ENCODE data around the gene GRM7. TPM values are rescaled to one million over a fixed set of nuclear protein-coding genes. Genes with fewer than 3 reads are reported as not detected.

The GRM7 gene
- total RNA-seq, 2 experiments from 2014 or later: not detected

- TF ChIP-seq CTCF (IDR thresholded peaks at IDR 0.05): no peak
- DNase-seq (no peak), ATAC-seq (no peak)
- CTCF ChIA-PET: no interaction called here
- H3K4me1 Mint-ChIP-seq (ENCODE audit: low read depth): no peaks in the 10 kb centered on the region
- no peak overlapping the region for H3K27ac Mint-ChIP-seq
- POLR2A ChIA-PET: no interaction called here
- H3K9me3 Mint-ChIP-seq: no peaks in the 10 kb centered on the region
- no peaks in the 10 kb centered on the region for H3K27me3 Mint-ChIP-seq
- no peaks in the 10 kb centered on the region for H3K36me3 Mint-ChIP-seq (ENCODE audit: low read depth)
- intact Hi-C loops (cut with micrococcal nuclease): no loop called here
- H3K4me3 Mint-ChIP-seq: no peak overlapping the region
These were observed 429.3 kb downstream of the GRM7 start for GRCh38 chr3:7290077-7290825.

- H3K9me3 Mint-ChIP-seq: no peaks in the 10 kb centered on the region
- no peak for TF ChIP-seq CTCF (IDR thresholded peaks at IDR 0.05)
- H3K27ac Mint-ChIP-seq: no peak overlapping the region
- no peaks in the 10 kb centered on the region for H3K27me3 Mint-ChIP-seq
- intact Hi-C loops (cut with micrococcal nuclease): no loop called here
- DNase-seq (no peak), ATAC-seq (no peak)
- no peak overlapping the region for H3K4me3 Mint-ChIP-seq
- H3K4me1 Mint-ChIP-seq (ENCODE audit: low read depth): no peaks in the 10 kb centered on the region
- H3K36me3 Mint-ChIP-seq (ENCODE audit: low read depth): no peaks in the 10 kb centered on the region
- ChIA-PET CTCF (no interaction called here), POLR2A (no interaction called here)
These were observed 431.4 kb downstream of the GRM7 start for GRCh38 chr3:7292362-7292761.

DNA sequence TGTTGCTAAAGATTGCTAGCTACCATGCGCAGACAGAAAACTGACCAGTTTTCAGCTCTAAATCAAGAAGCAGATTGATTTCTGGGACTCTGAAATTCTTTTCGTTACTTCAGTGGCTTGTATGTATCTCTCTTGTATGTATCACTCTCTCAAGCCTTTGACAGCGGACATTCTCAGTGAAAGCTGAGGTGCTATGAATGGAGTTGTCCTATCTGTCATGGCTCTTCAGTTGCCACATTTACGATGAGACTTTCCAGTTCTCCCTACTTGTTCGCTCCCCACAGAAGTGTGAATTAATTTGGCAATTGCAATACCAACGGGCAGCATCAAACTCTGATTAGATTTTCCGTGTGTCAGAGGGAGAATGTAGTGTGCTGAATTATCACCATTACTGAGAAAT lies 432.4 kb downstream of the GRM7 start:
- intact Hi-C loops (cut with micrococcal nuclease): no loop called here
- ATAC-seq (no peak), DNase-seq (no peak)
- Mint-ChIP-seq H3K36me3 (ENCODE audit: low read depth) (no peaks in the 10 kb centered on the region), H3K27me3 (no peaks in the 10 kb centered on the region), H3K4me3 (no peak overlapping the region), H3K9me3 (no peaks in the 10 kb centered on the region), H3K27ac (no peak overlapping the region), H3K4me1 (ENCODE audit: low read depth) (no peaks in the 10 kb centered on the region)
- POLR2A ChIA-PET: no interaction called here
- TF ChIP-seq CTCF (IDR thresholded peaks at IDR 0.05): no peak
- CTCF ChIA-PET: no interaction called here

DNA sequence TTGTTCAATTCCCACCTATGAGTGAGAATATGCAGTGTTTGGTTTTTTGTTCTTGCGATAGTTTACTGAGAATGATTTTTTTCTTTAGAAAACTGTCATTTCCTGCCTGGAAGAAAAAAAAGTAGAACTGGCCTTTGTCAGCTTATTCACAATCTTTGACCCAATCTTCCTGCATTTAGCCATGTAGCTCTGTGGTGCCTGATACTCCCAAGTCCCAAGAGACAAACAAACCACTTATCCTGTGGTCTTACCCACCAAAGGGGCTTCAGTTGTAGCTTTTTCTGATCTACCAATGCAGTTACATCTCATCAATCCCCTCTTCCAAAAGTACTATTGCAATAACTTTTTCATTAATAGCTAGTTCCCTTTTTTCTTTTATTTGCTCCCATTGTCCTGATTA lies 444.6 kb downstream of the GRM7 start:
- peaks cover 1% of the 10 kb centered on the region for H3K27me3 Mint-ChIP-seq
- no peak overlapping the region for H3K27ac Mint-ChIP-seq
- DNase-seq: no peak
- TF ChIP-seq CTCF (IDR thresholded peaks at IDR 0.05): no peak
- no peaks in the 10 kb centered on the region for H3K36me3 Mint-ChIP-seq (ENCODE audit: low read depth)
- no peaks in the 10 kb centered on the region for H3K9me3 Mint-ChIP-seq
- POLR2A ChIA-PET: no interaction called here
- CTCF ChIA-PET: no interaction called here
- ATAC-seq: no peak
- intact Hi-C loops (cut with micrococcal nuclease): no loop called here
- H3K4me3 Mint-ChIP-seq: no peak overlapping the region
- H3K4me1 Mint-ChIP-seq (ENCODE audit: low read depth): no peaks in the 10 kb centered on the region

DNA sequence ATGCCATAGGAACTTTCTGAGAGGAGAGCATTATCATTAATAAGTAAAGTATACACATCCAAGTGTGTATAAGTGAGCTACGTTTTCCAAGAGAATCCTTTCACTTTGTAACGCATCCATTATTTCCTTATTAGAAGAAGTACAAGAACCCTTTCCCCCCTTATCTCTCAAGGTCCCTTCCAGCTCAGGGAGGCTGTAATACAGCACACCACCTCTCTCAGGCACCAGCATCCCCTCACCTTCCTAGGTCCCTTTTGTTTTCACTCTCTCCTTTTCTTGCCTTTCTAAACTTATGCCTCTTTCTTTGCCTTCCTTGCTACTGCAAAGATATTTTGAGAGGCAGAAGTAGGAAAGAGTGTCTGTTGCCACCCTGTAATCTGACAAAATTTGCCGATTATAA lies 446.0 kb downstream of the GRM7 start:
- intact Hi-C loops (cut with micrococcal nuclease): no loop called here
- POLR2A ChIA-PET: no interaction called here
- Mint-ChIP-seq H3K27me3 (peaks cover 1% of the 10 kb centered on the region), H3K9me3 (no peaks in the 10 kb centered on the region), H3K4me3 (no peak overlapping the region), H3K36me3 (ENCODE audit: low read depth) (no peaks in the 10 kb centered on the region), H3K27ac (no peak overlapping the region), H3K4me1 (ENCODE audit: low read depth) (no peaks in the 10 kb centered on the region)
- CTCF ChIA-PET: no interaction called here
- TF ChIP-seq CTCF (IDR thresholded peaks at IDR 0.05): no peak
- ATAC-seq: no peak
- DNase-seq: no peak
